Renal cortical epithelial cell (primary cell): Measurements from ENCODE around the gene IL17B. TPM values are rescaled to one million over a fixed set of nuclear protein-coding genes. Genes with fewer than 3 reads are reported as not detected.

Experiments used
- DNase-seq: peaks from one replicate; pipeline ENCODE4 v3.0.0-alpha.2; 2011; ENCODE audit warnings: low read depth
- total RNA-seq: library from RNA; depleted of rRNA; stranded (reverse); fragments of >200 nt; gene quantifications from 2 replicates; pipeline ENCODE4 v1.2.3, GENCODE V29; 2014

Gene IL17B
- total RNA-seq, 1 donor from 2014 or later, result not detected

DNA sequence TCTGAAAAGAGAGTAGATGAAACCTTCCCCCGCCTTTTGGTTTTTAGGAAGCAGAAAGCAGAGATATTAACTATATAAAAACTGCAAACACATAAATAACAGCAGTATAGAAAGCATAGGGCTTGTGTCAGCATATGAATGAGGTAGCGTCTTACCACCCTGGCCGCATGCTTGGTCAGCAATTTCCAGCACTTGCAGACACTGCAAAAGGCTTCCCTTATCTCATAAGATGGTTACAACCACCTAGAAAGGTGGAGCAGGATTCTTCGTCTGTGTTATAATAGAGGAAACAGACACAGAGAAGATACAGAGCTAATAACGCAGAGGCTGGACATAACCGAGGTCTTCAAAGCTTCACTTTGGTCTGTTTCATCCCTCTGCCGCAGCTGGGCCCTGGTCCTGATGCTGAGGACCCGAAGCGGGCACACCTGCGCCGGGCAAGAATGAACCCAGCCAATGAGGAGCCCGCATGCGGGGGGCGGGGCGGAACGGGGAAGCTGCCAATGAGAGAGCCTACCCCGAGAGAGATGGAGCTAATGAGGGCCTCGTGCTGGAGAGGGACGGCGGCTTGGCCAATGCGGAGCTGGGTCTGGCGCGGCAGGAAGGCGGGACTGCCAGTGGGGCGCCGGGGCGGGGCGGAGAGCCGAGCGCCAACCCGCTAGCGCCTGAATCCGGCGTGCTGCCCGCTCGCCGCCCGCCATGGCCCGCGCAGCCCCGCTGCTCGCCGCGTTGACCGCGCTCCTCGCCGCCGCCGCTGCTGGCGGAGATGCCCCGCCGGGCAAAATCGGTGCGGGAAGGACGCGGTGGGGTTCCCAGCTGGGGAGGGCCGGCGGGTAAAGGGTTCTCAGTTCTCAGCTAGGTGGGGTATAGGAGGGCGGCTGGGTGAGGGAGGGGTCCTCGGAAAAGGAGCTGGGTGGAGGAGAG lies 21.5 kb downstream of the IL17B start, which contains the start of gene PCYOX1L:
TSS of gene PCYOX1L (plus strand) at position 677 of the 924 bp plus-strand sequence. CDS start at position 700, 23 bp downstream.
- DNase-seq, result peak; percentile 89

DNA sequence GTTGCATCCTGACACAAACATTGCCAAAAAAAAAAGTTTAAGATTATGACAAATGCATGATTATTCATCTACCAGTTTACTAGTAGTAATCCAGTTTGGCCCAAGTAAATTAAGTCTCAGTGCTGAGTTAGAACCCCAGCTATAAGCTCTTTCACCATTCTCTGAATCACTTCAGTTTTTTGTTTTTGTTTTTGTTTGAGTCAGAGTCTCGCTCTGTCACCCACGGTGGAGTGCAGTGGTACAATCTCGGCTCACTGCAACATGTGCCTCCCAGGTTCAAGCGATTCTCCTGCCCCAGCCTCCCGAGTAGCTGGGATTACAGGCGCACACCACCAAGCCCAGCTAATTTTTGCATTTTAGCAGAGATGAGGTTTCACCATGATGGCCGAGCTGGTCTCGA lies 22.7 kb downstream of the IL17B start:
- DNase-seq, result no peak

GRCh38 chr5:149355688-149356087 lies 23.4 kb downstream of the IL17B start:
- no peak for DNase-seq

DNA sequence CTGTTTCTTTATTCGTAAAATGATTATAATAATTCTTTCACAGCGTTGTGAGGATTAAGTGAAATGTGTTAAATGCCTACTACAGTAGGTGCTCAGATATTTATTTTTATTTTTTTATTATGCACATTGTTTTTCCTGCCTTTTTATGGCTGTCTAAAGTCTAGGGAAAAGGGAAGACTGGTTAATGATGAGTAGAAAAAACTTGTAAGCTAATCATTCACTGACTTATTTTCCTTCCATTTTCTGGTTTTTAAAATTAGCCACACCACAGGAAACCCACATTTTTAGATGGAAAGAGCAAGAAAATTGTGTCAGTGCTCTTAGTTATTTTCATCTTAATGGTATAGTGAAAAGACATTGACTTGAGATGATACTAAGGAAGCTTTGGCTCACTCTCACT lies 25.2 kb downstream of the IL17B start:
- DNase-seq, result no peak

- no peak for DNase-seq
Measured at GRCh38 chr5:149352169-149352568, 26.9 kb downstream of the IL17B start.

GRCh38 chr5:149349382-149349781 lies 29.7 kb downstream of the IL17B start:
- no peak for DNase-seq

DNA sequence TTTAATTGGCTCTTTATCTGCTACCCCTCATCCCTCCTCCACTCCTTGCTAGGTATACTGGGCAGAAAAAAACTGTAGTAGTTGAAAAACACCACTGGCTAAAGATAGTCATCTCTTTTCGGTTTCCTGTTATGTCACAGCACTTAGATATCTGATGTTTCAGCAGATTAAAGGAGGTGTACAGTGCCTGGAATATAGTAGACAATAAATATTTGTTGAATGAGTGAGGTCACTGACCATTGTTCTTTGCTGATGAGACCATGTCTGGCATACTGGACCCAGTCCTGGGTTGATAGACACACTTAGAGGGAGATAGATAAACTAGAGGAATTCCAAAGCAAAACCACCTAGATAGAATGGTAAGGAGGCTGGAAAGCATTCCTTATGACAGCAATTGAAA lies 30.6 kb downstream of the IL17B start:
- no peak for DNase-seq

DNA sequence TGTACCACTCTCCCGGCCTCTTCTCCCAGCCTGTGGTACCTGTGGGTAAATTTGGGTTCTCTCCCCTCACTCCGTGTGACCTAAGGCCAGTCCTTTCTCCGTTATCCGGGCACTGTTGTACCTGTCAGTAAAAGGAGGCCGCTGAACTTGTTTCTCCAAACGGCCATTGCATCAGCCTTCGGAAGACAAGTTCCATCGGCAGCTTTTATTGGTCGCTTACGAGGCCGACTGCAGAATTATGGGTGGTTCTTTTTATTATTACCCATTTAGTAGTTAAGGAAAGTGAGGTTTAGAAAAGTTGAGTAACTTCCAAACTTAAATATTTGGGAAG lies 33.2 kb downstream of the IL17B start:
- DNase-seq, result peak; percentile 34

- peak; percentile 95 for DNase-seq
Measured at GRCh38 chr5:149345147-149345891, 33.8 kb downstream of the IL17B start, which contains the start of gene GRPEL2. GRPEL2 (plus strand) TSS chr5:149345499; CDS start chr5:149345540, 41 bp downstream.

GRCh38 chr5:149344151-149344550 lies 34.9 kb downstream of the IL17B start:
- no peak for DNase-seq

DNA sequence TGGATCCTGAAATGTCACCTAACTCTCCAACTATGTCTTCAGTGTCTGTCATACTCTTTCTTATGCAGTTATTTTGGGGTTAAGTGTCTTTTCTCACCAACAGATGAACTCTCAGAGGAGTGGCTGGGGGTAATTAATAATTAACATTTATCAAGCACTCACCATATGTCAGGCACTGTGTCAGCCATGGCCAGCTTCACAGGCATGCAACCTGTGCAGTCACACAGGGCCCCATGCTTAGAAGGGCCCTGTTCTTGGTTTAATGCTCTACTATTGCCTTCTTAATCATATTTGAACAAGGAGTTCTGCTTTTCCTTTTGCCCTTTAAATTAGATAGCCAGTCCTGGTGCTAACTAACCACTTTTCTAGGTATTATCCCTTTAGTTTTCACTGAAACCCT lies 37.2 kb downstream of the IL17B start:
- peak; percentile 62 for DNase-seq

DNA sequence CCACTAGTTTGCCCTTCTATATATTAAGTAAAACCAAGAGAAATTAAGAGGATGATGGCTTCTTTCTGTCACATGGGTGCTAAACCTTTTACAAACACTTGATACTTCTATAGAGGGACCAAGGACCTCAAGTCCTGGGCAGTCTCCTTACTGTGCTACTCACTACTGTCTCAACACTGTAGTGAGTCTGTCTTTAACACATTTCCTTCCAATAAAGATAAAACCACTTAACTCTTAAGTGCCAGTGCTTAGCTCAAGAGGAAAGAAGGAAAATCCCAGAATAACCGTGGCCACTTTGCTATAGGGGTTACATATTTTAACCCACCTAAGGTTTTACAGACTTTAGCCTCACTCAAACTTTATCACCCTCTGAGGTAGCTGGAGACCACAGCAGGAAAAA lies 38.2 kb downstream of the IL17B start:
- no peak for DNase-seq

DNA sequence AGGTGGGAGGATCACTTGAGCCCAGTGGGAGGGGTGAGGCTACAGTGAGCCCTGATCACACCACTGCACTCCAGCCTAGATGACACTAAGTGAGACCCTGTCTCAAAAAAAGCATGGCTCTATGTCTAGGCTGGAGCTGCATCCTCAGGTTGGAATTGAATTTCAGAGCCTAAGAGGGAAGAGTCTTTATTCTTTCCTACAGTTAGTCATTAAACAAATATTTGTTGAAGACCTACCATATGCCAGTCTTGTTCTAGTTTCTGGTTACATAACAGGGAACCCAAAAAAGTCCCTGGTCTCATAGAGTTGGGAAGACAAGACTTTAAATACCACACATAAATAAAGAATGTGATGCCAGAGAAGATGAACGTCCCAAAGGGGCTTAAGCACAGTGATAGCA lies 40.7 kb downstream of the IL17B start:
- DNase-seq, result no peak

- DNase-seq, result no peak
Measured at GRCh38 chr5:149337736-149338135, 41.4 kb downstream of the IL17B start.

DNA sequence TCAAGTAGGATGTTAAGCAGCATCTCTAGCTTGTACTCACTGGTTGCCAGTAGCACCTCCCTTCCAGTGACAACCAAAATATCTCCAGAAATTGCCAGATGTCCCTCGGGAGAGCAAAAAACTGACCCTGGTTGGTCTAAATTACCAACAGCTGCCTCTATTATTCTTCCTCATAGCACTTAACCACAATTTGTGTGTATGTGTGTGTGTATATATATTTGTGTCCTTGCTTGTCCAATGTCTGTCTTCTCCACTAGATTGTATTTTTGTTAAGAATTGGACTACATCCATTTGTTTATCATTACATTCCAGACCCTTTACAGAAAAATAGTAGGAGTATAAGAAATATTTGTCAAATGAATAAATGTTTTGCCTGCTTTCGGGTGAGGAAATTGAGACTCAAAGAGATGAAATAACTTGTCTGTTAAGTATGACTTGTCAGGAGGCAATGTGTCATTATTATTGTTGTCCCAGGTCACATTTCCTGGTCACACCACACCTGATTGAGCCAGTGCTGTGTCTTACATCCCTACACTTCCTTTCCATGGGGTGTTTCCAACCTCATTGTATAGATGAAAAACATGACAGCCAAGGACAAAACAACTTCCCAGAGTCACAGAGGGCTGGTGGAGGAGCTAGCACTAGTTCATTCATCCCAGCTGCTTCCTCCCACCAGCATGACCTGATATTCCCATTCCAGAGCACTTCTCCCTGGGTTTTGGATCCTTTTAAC lies 45.2 kb downstream of the IL17B start:
- no peak for DNase-seq

DNA sequence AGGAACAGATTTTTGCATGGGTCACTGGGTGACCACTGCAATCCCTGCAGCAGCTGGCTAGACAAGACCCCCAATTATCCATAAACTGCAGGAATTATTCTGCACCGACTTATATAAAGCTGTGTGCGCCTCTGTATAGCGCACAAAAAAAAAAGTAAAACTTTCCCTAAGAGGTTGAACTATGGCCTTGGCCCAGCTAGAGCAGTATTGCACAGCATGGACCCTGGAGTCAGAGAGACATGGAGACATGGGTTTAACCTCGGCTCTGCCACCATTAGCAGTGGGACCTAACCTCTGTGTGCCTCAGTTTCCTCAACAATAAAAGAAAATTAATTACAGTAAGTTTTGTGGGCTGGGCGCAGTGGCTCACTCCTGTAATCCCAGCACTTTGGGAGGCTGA lies 50.9 kb downstream of the IL17B start:
- DNase-seq, result no peak

GRCh38 chr5:149326611-149327010 lies 52.5 kb downstream of the IL17B start:
- DNase-seq, result no peak

- peak; percentile 85 for DNase-seq
Measured at GRCh38 chr5:149325894-149326293, 53.2 kb downstream of the IL17B start.

- no peak for DNase-seq
Measured at GRCh38 chr5:149325166-149325735, 53.8 kb downstream of the IL17B start.

- DNase-seq, result no peak
Measured at GRCh38 chr5:149324641-149325040, 54.5 kb downstream of the IL17B start.
